NCI-H524 treated with DMSO at 0.1 percent for 48 hours (cell line): Measurements from ENCODE around the gene FOXC1.

Experiments
- DNase-seq: peaks from one replicate; lab custom pipeline; 2025; lab: John Stamatoyannopoulos, UW

The FOXC1 gene

DNA sequence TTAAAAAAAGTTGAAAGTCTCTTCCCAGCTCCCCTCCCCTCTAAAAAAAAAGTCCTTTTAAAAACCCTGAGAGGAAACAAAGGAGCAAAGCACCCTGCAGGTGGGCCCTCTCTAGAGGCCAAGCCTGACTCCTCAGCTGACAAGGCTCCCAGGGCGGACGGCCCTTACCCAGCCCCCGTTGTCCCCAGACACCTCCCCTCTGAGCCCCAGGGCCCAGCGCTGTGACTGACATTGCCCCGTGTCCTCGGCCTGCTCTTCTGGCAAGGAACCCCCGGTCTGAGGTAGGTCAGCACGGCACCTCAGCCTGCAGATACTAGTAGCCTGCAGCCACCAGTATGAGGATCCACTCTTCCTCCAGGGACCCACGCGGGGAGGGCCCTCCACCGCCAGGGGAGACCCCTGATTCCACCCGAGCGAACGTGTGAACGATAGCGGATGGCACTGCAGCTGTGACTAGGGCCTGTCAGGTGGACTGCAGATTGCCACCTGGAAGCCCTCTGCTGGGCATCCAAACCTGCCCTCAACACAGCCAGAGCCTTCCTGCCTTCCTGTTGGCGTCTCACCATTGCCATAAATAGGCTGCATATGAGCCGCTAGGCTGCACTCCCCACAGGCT is 34.2 kb downstream of the FOXC1 start:
- no peak for DNase-seq

GRCh38 chr6:1644516-1645060 is 34.9 kb downstream of the FOXC1 start:
- DNase-seq: no peak

- DNase-seq: no peak
Observed at GRCh38 chr6:1645466-1646185, 35.9 kb downstream of the FOXC1 start.

DNA sequence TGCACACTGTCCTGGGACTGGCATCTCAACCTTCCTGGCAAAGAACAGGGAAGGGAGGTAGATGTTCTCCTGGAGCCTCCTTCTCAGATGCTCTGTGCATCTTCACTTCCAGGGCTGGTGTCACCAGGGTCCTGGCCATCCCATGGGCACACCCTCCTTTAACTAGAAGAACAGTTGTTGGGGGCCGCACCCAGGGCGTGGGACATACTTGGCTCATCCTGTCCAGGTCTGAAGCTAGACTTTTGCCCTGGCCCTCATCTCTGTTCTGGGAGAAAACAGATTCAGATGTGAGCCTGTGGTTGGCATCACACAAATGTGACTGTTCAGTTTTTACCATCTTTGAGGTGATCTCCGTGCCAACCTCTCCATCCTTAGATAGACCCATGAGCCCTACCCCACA is 41.6 kb downstream of the FOXC1 start:
- DNase-seq: no peak

- no peak for DNase-seq
Observed at GRCh38 chr6:1652842-1653241, 43.1 kb downstream of the FOXC1 start.

- no peak for DNase-seq
Observed at GRCh38 chr6:1654054-1654453, 44.3 kb downstream of the FOXC1 start.

DNA sequence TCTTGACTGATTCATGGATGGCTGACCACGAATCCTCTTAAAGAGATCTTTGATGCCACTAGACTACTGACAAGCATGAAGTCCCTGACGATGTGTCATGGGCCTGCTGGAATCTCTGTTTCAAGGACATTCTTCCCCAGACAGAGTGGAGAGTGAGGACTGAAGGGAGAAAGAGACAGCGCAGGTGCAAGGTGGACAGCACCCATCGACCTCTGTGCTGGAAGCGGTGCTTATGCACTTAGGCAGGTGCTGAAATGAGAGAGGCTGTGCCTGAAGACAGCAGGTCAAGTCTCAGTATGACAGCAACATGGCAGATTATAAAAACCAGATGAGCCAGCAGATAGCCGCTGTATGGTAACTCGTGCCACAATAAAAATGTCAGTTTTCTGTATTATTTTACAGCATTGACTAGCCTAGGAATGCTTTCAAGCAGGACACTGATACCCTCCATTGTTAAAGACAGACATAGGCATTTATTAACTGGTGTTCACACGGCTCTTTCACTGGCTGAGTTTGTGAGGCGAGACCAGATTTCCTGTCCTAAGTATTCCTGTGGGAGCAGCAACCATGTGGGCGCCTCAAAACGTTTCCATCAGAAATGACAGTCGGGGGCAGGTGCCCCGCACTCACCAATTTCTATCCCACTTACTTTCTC is 47.5 kb downstream of the FOXC1 start:
- DNase-seq: no peak

DNA sequence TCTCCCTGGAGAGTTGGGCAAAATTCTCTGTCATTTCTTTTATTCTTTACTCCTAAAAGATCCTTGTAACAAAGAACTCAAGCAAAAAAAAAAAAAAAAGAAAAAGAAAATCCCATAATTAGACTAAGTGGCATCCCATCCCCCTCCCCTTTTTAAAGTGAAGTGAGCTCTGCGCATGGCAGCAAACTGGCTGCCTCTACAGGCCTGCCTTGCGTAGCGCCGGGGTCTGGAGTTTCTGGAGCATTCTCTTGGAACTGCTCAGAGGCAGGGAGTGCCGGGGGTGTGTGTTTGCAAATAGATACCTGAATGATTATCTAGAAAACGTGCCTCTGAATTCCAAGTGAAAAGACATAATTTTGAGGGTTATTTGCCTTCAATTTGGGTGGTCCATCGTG is 48.1 kb downstream of the FOXC1 start:
- no peak for DNase-seq

DNA sequence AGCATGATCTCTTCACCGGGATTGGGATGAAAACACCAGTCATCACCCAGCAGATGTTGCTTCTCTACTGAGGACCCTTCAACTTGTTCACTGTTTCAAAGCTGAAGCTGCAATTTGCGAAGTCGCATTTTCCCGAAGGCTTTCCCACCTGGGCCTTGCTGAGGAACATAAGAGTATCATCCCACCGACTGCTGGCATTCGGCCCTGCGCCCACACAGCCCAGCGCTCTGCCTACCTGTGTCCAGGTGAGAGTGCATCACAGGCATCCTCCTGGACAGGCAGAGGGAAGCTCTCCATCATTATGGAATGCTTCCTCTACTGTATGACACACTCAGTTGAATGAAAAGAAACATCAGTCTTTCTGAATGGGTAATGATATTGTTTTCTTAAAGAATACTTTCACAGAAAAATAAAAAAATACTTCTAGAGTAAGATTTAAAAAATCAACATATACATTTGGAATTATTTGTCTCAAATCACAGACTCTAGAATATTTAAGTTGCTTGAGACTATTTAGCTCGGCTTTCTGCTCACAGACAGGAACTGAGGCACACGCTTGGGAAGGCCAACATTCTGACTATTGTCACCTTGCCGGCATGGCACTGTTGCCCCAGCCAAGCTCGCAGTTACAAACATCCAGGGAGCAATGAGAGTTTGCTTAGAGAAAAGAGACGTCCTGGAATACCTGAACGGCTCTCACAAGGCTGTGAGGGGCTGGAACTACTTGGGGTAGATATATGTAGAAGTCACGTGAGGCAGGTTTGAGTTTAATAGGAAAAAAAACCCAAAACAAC is 48.7 kb downstream of the FOXC1 start:
- no peak for DNase-seq

DNA sequence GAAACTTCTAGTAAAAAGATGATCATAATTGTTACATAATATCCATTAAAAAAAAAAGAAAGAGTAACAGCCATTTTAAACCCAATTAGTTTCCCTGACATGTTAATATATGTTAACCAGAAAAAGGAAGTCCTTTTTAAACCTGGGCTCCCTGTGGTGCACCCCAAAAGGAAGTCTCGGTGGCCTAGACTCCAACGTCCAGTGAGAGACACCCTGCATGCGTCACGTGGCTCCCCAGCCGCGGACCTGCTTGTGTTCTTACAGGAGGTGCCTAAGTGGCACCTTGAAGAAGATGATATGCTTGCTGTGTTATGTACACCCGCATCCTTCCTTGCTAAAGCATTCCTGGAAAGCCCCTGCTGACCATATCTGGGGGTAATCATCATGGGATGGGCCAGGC is 50.1 kb downstream of the FOXC1 start:
- no peak for DNase-seq

- DNase-seq: no peak
Observed at GRCh38 chr6:1662534-1662933, 52.8 kb downstream of the FOXC1 start.
